GM18517 (cell line): ENCODE measurements around the gene IPP.
"Not testable (repeated sequence)": the region's sequence is repeated elsewhere in the genome, so short reads cannot be mapped to it uniquely, and the experiment has no call there.

Source experiments
- ATAC-seq: cut with Tn5 transposase; IDR thresholded peaks from one replicate; pipeline ENCODE4 v1.9.1; 2021; ENCODE audit warnings: mild to moderate bottlenecking, moderate library complexity; ENCODE audit not compliant: unreplicated experiment

The IPP gene

DNA sequence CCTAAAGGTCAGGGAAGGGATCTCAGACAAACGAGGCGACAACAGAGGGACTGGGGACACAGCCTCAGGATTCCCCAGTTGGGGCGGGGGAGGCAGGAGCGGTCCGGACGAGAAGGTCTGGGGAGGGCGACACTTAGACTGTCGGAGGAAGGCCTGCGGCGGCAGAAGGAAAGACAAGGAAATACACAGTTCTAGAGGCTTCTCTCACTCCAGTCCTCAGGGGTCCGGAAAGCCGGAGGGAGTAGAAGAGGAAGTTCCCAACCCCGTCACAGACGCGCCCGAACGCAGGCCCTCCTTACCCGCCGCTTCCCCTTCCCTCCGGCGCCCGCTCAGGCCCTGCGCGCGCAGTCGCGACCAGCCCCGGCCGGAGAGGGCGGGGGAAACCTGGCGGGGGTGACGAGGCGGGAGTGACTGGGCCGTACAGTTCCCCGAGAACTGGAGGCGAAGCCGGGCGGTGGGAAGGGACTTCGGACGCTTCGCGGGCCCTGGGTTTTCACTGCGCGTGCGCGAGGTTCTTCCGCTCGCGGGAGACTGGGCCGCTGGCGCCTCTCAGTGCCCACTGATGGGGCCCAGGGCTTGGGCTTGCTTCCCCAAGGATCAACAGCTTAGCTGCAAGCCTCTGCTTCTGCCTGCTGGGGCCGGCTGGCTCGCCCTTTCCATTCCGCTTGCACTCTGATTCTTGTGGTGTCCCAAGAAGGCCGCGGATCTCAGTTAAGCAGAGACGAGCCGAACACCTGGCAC, at the start of gene IPP:
TSS of gene IPP (minus strand) at position 356 of the 741 bp plus-strand sequence. CDS start 4,242 bp downstream, outside the sequence.
- ATAC-seq = peak; percentile 86

DNA sequence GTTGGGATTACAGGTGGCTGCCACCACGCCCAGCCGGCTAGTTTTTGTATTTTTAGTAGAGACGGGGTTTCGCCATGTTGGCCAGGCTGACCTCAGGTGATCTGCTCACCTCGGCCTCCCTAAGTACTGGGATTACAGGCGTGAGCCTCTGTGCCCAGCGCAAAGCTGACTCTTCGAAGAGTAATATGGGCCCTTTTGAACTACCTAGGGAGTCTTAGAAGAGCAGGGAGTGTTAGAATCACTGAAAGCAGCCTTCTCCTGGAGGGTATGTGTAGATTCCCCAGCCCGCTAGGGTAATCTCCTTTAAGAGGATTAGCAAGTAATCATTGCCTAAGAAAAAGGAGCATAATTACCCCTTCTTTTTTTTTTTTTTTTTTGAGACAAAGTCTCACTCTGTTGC, 46.5 kb upstream of the IPP start:
- ATAC-seq = no peak

GRCh38 chr1:45796381-45796780, 45.9 kb upstream of the IPP start:
- no peak for ATAC-seq

DNA sequence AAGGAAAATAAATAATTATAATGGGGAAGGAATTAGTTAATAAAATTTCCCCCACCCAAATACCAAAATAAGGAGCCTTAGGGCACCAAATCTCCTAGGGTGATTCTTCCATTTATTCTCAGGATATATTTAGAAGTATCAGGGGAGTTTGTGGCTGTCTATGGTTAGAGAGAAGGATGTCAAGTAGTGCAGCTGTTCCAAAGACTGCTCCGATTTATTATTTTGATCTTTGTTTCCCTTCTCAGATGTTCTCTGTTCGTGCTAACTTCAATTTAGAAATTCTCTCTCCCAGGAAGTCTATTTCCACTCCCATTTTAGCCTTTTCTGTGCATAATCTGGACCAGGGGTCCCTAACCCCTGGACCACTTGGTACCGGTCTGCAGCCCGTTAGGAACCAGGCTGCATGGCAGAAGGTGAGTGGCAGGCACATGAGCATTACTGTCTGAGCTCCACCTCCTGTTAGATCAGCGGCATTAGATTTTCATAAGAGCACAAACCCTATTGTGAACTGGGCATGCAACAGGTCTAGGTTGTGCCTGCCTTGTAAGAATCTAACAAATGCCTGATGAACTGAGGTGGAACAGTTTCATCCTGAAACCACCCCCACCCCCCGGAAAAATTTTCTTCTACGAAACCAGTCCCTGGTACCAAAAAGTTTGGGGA, 43.6 kb upstream of the IPP start:
- ATAC-seq = no peak

DNA sequence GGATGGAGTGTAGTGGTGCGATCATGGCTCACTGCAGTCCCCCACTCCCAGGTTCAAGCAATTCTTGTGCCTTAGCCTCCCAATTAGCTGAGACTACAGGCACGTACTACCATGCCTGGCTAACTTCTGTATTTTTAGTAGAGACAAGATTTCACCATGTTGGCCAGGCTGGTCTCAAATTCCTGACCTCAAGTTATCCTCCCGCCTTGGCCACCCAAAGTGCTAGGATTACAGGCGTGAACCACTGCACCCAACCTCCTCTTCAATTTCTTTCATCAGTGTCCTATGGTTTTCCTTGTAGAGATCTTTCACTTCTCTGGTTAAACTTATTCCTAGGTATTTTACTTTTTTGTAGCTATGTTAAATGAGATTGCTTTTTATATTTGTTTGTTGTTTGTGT, 42.3 kb upstream of the IPP start:
- no peak for ATAC-seq

GRCh38 chr1:45789601-45790000, 39.1 kb upstream of the IPP start:
- no peak for ATAC-seq

DNA sequence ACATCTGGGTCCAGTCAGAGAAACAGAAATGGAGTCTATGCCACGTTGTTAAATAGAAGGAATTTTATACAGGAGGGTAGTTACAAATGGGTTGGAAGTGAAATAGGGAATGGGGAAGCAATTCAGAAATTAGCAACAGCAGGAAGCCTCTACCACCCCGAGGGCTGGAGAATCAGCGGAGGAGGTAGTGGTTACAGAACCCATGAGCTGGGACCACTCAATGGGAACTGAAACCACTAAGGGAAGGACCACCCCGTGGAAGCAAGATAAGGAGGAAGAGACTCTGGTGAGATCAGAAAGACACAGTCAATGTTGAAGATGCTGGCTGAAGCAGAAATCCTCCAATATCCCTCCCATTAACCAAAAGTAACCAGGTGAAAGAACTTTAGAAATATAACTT, 37.5 kb upstream of the IPP start:
- ATAC-seq = no peak

GRCh38 chr1:45785583-45785982, 35.1 kb upstream of the IPP start:
- ATAC-seq = no peak

GRCh38 chr1:45775794-45776193, 25.3 kb upstream of the IPP start:
- ATAC-seq = no peak

- ATAC-seq = no peak
Observed at GRCh38 chr1:45772971-45773370, 22.5 kb upstream of the IPP start.

GRCh38 chr1:45769261-45769932, 18.9 kb upstream of the IPP start:
- ATAC-seq = no peak

- ATAC-seq = no peak
Observed at GRCh38 chr1:45767035-45767434, 16.6 kb upstream of the IPP start.

- ATAC-seq = no peak
Observed at GRCh38 chr1:45765999-45766792, 15.7 kb upstream of the IPP start.

DNA sequence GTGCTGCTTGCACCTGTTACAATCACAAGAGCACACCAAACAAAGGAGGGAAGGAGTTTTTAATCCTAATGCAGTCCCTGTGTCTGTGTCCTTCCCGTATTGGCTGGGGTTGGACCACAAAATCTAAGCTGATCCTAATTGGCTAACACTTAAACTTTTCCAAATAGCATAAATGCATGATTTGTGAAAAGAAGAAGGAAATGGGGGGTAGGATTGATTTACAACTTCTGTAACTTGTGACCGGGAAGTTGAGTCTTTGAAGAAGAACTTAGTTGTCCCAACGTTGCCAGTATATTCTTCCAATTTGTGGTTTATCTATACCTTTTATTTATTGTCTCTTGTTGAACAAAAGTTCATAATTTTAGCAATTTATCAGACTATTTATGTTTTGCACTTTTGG, 11.8 kb upstream of the IPP start:
- ATAC-seq = no peak

GRCh38 chr1:45755697-45756096, 5.2 kb upstream of the IPP start:
- ATAC-seq = no peak

DNA sequence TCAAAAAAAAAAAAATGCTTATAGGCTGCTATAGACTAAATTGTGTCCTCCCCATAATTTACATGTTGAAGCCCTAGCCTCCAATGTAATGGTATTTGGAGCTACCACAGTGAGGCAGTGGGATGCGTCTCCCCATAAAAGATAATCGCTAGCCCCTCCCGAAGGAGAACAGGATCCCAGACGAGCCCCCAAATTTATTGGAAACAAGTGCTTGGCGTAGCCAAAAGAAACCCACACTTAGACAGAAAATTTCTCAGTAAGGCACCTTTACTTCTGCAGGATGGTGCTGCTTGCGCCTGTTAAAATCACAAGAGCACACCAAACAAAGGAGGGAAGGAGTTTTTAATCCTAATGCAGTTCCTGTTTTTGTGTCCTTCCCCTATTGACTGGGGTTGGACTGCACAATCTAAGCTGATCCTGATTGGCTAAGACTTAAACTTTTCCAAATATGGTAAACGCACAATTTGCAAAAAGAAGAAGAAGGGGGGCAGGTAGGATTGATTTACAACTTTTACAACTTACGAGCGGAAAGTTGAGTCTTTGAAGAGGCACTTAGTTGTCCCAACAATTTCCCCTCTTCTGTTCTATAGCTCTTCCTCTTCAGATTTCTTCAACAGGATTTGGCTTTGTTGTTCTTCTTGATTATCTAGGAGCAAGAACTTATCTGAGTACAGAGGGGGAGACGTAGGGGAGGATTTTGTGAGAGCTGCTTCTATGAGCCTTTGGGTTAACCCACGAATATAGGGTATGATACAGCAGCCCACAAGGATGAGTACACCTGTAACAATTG, 3.0 kb upstream of the IPP start:
- ATAC-seq = no peak

DNA sequence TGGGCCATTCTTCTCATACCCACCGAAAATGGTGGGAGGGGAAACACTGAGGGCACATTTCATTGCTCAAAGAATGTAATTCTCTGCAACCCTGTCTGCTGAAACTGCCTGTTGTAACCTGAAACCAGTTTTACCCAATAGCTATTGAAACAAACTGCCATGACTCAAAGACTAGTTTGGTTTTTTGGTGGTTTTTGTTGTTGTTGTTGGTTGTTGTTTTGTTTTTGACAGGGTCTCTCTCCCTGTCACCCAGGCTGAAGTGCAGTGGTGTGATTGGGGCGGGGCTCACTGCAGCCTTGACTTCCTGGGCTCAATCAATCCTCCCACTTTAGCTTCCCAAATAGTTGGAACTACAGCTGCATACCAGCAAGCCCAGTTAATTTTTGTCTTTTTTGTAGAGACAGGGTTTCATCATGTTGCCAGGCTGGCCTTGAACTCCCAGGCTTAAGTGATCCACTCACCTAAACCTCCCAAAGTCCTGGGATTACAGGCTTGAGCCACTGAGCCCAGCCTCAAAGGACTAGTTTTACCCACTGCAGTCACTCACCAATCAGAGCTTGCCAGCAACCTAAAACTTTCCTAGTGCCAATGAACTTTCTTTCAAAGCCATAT, 2.1 kb upstream of the IPP start:
- no peak for ATAC-seq

- ATAC-seq = no peak
Observed at GRCh38 chr1:45752014-45752413, 1.6 kb upstream of the IPP start.

- ATAC-seq = not testable (repeated sequence)
Observed at GRCh38 chr1:45751039-45751838, 786 bp upstream of the IPP start.
